Activated CD4-positive, CD25-positive, alpha-beta regulatory T cell (primary cell): Measurements from ENCODE around the gene DCAF4.
"Not testable (repeated sequence)": the region's sequence is repeated elsewhere in the genome, so short reads cannot be mapped to it uniquely, and the experiment has no call there.

Experiments used
- DNase-seq, 4 experiments: peaks; one replicate each; lab custom pipeline; 2025; lab: John Stamatoyannopoulos, UW

Gene DCAF4

DNA sequence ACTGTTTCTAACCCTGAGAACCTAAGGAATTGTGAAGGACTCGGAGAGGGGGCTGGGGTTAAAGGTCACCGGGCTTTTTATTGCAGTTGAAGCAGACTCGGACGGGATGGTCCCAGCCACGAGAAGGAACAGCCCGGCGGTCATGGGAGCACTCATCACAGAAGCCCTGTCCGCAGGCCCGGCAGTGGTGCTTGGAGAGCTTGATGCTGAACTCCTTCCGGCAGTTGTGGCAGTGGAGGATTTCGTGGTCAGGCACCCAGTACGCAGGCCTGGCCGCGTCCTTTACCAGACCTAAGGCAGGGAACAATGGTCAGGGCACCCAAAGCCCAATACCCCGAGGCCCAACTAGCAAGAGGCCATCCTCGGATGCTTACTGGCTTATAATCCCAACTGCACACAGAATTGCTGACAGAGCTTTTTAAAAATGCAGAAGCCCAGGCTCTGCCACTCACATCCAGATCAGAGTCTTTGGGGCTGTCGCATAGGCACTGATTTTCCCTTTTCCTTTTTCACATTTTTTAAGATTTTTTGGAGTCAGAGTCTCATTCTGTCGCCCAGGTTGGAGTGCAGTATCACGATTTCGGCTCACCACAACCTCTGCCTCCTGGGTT, 44.7 kb downstream of the DCAF4 start:
- no peak for DNase-seq

- no peak for DNase-seq
These were observed 48.4 kb downstream of the DCAF4 start for GRCh38 chr14:72974661-72975060.

GRCh38 chr14:72975770-72976169, 49.5 kb downstream of the DCAF4 start:
- no peak for DNase-seq

GRCh38 chr14:72978856-72979255, 52.6 kb downstream of the DCAF4 start:
- DNase-seq: no peak

DNA sequence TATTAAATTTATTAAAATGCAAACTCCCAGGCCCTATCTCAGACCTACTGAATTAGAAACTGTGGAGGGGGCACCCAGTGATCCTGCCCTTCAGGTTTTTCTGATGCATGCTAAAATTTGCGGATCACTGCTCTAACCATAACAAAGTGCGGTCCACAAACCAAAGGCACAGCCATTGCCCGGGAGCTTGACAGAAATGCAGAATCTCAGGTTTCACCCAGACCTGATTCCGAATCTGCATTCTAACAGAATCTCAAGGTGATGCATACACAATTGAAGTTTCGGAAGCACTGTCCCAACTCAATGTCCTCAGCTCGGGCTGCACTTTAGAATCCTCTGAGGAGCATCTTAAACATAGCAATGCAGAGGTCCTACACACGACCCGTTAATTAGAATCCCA, 54.6 kb downstream of the DCAF4 start:
- DNase-seq: no peak

DNA sequence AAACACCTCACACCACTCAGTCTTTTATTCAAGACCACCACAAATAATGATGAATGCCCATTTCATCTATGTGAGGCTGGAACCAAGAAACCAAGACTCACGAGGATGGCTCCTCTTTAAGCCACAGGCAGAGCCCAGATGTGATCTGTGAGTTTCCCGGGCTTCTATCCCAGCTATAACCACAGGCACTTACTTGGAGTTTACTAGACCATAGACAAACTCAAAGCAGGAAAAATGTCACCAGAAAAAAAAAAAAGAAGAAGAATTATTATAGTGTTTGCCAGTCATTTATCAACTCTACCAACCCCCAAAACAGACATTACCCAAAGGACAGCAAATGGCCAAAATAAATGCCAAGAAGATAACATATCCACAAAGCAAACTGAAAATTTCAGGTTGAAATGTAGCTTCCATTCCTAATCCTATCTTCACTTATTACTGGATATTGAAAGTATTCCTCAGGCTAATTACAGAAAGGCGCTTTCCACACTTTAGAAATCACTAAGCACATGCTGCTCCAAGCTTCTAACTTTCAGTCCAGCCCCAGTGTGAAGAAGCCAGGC, 56.0 kb downstream of the DCAF4 start:
- no peak for DNase-seq

DNA sequence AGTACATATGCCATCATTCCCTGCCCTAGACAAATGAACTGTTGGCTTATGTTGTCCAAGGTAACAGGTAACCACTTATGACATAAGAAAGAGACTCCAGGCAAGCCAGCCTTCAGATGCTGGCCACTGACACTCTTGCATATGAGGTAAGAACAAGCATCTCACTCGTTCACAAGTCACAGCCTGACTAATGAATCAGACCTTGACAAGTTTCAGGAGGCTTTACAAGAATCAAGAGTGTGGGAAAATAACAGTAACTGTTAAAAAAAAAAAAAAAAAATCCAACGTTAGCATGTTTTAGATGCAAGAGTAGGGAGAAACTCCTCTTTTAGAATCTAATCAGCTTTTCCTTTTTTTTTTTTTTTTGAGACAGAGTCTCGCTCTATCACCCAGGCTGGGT, 60.0 kb downstream of the DCAF4 start:
- no peak for DNase-seq

DNA sequence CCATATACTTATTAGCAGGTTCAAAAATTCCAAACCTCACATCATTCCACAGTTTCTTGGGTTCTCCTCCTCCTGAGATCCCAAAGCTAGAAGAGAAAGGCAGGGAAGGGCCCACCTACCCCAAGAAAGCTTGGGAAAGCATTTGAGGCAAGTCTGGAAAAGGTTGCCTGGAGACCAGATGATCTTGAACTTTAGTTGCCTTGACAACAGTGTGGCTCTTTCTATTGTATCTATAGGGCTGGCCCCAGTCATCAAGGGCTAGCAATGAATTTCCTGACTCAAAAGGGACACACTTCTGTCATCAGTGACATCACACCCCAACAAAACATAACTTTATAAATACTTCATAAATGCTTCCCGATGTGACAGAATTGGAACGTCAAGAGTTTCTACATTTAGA, 60.6 kb downstream of the DCAF4 start:
- no peak for DNase-seq

DNA sequence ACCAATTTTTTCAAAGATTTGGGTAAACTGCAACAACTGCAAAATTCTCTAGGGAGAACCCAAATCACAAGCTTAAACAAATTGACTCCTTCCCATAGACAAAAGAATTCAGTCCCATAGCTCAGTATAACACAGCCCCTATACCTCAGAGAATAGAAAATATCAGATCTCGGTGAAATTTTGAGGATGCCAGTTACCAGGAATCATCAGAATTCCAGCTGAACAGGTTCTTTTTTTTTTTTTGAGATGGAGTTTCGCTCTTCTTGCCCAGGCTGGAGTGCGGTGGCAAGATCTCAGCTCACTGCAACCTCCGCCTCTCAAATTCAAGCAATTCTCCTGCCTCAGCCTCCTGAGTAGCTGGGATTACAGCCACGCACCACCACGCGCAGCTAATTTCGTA, 63.9 kb downstream of the DCAF4 start:
- DNase-seq: no peak

DNA sequence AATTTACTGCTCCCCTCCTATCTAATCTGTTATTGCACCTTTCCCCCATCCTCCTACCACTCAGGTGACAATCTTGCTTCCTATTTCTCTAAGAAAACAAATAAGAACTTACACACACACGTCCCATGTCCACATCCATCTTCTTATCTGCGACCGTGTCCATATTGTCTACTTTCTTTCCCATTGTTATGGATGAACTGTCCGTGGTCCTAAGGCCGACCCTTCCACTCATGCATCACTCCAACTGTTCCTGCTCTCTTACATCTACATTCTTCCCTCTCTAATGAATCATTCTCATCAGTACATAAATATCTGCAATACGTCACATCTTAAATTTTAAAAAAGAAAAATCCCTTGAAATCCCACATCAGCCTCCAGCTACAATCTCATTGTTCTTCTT, 70.7 kb downstream of the DCAF4 start:
- DNase-seq: no peak

- DNase-seq: no peak
These were observed 72.1 kb downstream of the DCAF4 start for GRCh38 chr14:72998252-72998903.

DNA sequence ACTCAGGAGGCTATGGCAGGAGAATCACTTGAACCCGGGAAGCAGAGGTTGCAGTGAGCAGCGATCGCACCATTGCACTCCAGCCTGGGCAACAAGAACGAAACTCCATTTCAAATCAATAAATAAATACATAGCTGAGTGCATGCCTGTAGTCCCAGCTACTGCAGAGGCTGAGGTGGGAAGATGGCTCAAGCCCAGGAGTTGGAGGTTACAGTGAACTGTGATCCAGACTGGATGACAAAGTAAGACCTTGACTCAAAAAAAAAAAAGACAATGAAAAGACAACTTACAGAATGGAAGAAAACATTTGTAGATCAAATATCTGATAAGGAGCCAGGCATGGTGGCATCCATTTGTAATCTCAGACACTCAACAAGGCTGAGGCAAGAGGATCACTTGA, 73.1 kb downstream of the DCAF4 start:
- no peak for DNase-seq

DNA sequence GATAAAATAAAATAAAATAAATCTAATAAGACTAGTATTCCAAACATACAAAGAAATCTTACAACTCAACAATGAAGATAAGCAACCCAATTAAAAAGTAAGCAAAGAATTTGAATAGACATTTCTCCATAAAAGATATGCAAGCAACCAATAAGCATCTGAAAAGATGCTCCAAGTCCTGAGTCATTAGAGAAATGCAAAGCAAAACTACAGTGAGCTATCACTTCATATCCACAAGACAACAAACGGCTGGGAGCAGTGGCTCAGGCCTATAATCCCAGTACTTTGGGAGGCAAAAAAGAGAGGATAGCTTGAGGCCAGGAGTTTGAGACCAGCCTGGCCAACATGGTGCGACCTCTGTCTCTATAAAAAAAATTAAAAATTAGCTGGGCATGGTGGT, 73.8 kb downstream of the DCAF4 start:
- DNase-seq: no peak

DNA sequence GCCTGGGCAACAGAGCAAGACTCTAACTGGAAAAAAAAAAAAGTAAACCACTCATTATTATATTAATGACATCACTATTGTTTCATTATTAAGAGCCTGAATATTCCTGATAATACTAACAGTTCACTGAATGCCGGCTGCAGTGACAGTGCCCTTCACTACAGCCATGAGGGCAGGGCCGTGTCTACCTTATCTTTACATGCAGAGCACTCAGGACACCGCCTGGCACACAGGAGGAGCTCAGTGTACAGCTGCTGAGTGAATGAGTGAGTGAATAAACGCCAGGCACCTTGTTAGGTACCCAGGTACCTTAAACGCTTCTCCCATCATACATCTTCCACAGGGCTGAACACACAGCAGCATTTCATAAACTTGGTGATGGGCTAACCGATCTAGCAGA, 77.4 kb downstream of the DCAF4 start:
- DNase-seq: no peak

- DNase-seq: not testable (repeated sequence)
These were observed 78.4 kb downstream of the DCAF4 start for GRCh38 chr14:73004641-73005040.

DNA sequence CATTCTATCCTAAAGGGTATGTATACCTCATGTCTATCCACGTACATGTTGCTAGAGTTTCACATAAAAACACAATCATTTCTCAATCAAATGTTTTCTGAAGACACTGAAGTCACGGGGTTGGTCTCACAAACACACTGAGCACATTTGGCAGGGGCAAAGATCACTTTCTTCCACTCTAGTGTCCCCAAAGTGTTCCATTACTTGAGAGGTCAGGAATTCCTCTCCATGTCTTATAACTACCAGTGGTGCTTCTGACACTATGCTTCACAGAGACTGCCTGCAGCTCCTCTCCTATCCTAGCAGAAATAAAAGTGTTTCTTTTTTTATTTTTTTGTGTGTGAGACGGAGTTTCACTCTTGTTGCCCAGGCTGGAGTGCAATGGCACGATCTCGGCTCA, 81.6 kb downstream of the DCAF4 start:
- no peak for DNase-seq

DNA sequence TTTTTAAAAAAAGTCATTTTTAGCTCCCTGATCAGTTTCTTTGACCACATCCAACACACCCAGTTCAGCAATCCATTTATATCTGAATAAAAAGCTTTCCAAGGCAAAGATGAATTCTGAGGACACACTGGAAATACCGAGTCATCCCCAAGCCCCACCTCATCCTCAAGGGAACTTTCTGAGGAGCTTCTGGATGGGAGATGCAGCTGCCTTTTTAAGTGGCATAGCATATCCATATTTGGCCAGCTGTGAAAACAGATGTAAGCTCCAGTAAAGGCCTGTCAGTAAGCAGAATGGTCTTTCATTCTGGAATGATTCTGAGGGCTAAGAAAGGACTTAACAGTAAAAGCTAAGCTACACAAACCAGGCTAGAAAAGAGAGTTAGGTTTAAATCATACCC, 82.2 kb downstream of the DCAF4 start:
- DNase-seq: no peak
